ENCODE data around the gene FMO5. TPM values are rescaled to one million over a fixed set of nuclear protein-coding genes. Genes with fewer than 3 reads are reported as not detected.

FMO5 gene
- total RNA-seq (1 to 10 TPM in 1 of 2 experiments, under 1 TPM in 1; 0.91 to 1.2 TPM), polyA plus RNA-seq (under 1 TPM; 0.16 to 0.43 (median 0.22) TPM), total RNA-seq (0 to 1.8 (median 0.67) reads per million in 6 experiments)

- peak; percentile 98 to 99 for ATAC-seq
- peaks cover 10 to 22% (median 18%) of the 10 kb centered on the region in 4 donors for H3K4me1 Mint-ChIP-seq
- POLR2A ChIA-PET: interaction anchor here (1.1 to 1.7 kb wide), 3 partner anchors 10 to 52 kb away, joined by 5 to 7 read pairs (median 6); partner anchors contain the start of gene CHD1L
Observed at GRCh38 chr1:147225193-147225730, at the start of gene FMO5. TSS of gene FMO5 (minus strand) at chr1:147225339. CDS start at chr1:147225029, 310 bp downstream.

GRCh38 chr1:147273409-147274336, 48.5 kb upstream of the FMO5 start:
- POLR2A ChIA-PET: no interaction called here

More at GRCh38 chr1:147225193-147225730, at the start of gene FMO5:
- peak; percentile 15 to 68 (median 38) for DNase-seq
- H3K27me3 Mint-ChIP-seq: no peaks in the 10 kb centered on the region
- no peaks in the 10 kb centered on the region for H3K36me3 Mint-ChIP-seq
- no peaks in the 10 kb centered on the region for H3K9me3 Mint-ChIP-seq
- H3K4me3 Mint-ChIP-seq: peak within 1 kb of the TSS; percentile 92 to 98 (median 96)
- peak within 1 kb of the TSS; percentile 41 to 95 (median 87) for H3K27ac Mint-ChIP-seq

GRCh38 chr1:147272042-147272441, 46.9 kb upstream of the FMO5 start:
- H3K4me3 Mint-ChIP-seq: no peak overlapping the region
- peaks cover 0 to 90% (median 52%) of the 10 kb centered on the region in 3 donors for H3K36me3 Mint-ChIP-seq
- DNase-seq (no peak), ATAC-seq (no peak)
- POLR2A ChIA-PET: no interaction called here
- H3K9me3 Mint-ChIP-seq: no peaks in the 10 kb centered on the region
- no peaks in the 10 kb centered on the region for H3K27me3 Mint-ChIP-seq
- no peak overlapping the region for H3K27ac Mint-ChIP-seq
- peaks cover 0 to 3% (median 0%) of the 10 kb centered on the region in 4 donors for H3K4me1 Mint-ChIP-seq

More at GRCh38 chr1:147273409-147274336, 48.5 kb upstream of the FMO5 start:
- H3K27me3 Mint-ChIP-seq: no peaks in the 10 kb centered on the region
- peaks cover 0 to 3% (median 1%) of the 10 kb centered on the region in 4 donors for H3K4me1 Mint-ChIP-seq
- H3K4me3 Mint-ChIP-seq: no peak overlapping the region
- H3K36me3 Mint-ChIP-seq: peaks cover 0 to 83% (median 52%) of the 10 kb centered on the region in 3 donors
- H3K27ac Mint-ChIP-seq: no peak overlapping the region
- ATAC-seq: peak in 1 of 2 donors; percentile 41
- no peaks in the 10 kb centered on the region for H3K9me3 Mint-ChIP-seq
- peak in 7 of 10 donors; percentile 3 to 47 (median 30) for DNase-seq

- Mint-ChIP-seq H3K27me3 (no peaks in the 10 kb centered on the region), H3K36me3 (peaks cover 0 to 90% (median 50%) of the 10 kb centered on the region in 3 donors), H3K27ac (no peak overlapping the region)
Observed at GRCh38 chr1:147270721-147271120, 45.6 kb upstream of the FMO5 start.

GRCh38 chr1:147267711-147268110, 42.6 kb upstream of the FMO5 start:
- Mint-ChIP-seq H3K27ac (peak overlapping the region in 1 of 10 donors; percentile 12), H3K4me3 (no peak overlapping the region), H3K9me3 (no peaks in the 10 kb centered on the region), H3K27me3 (no peaks in the 10 kb centered on the region), H3K36me3 (peaks cover 0 to 97% (median 42%) of the 10 kb centered on the region in 3 donors), H3K4me1 (no peaks in the 10 kb centered on the region)
- ATAC-seq (no peak), DNase-seq (no peak)
- POLR2A ChIA-PET: no interaction called here

More at GRCh38 chr1:147270721-147271120, 45.6 kb upstream of the FMO5 start:
- H3K4me1 Mint-ChIP-seq: peaks cover 0 to 3% (median 0%) of the 10 kb centered on the region in 4 donors
- H3K9me3 Mint-ChIP-seq: no peaks in the 10 kb centered on the region
- POLR2A ChIA-PET: no interaction called here
- no peak for ATAC-seq
- no peak overlapping the region for H3K4me3 Mint-ChIP-seq
- DNase-seq: no peak

GRCh38 chr1:147266381-147266780, 41.2 kb upstream of the FMO5 start:
- H3K9me3 Mint-ChIP-seq: no peaks in the 10 kb centered on the region

GRCh38 chr1:147264158-147264768, 39.1 kb upstream of the FMO5 start:
- no peaks in the 10 kb centered on the region for H3K4me1 Mint-ChIP-seq
- H3K9me3 Mint-ChIP-seq: no peaks in the 10 kb centered on the region
- peaks cover 10 to 95% (median 44%) of the 10 kb centered on the region in 3 donors for H3K36me3 Mint-ChIP-seq
- POLR2A ChIA-PET: no interaction called here
- DNase-seq (no peak), ATAC-seq (no peak)
- H3K4me3 Mint-ChIP-seq: no peak overlapping the region
- no peaks in the 10 kb centered on the region for H3K27me3 Mint-ChIP-seq
- no peak overlapping the region for H3K27ac Mint-ChIP-seq

More at GRCh38 chr1:147266381-147266780, 41.2 kb upstream of the FMO5 start:
- POLR2A ChIA-PET: no interaction called here
- H3K36me3 Mint-ChIP-seq: peaks cover 0 to 95% (median 37%) of the 10 kb centered on the region in 3 donors
- ATAC-seq: no peak
- no peak for DNase-seq
- no peak overlapping the region for H3K27ac Mint-ChIP-seq
- no peaks in the 10 kb centered on the region for H3K27me3 Mint-ChIP-seq
- H3K4me3 Mint-ChIP-seq: no peak overlapping the region
- no peaks in the 10 kb centered on the region for H3K4me1 Mint-ChIP-seq

- POLR2A ChIA-PET: no interaction called here
- Mint-ChIP-seq H3K9me3 (no peaks in the 10 kb centered on the region), H3K4me3 (no peak overlapping the region), H3K4me1 (peaks cover 0 to 2% (median 0%) of the 10 kb centered on the region in 4 donors), H3K27ac (no peak overlapping the region), H3K36me3 (peaks cover 13 to 82% (median 28%) of the 10 kb centered on the region in 3 donors), H3K27me3 (no peaks in the 10 kb centered on the region)
- DNase-seq: no peak
- ATAC-seq: no peak
Observed at GRCh38 chr1:147260956-147261355, 35.8 kb upstream of the FMO5 start.

- DNase-seq: no peak
- POLR2A ChIA-PET: no interaction called here
- H3K36me3 Mint-ChIP-seq: peaks cover 0 to 38% (median 23%) of the 10 kb centered on the region in 3 donors
- no peaks in the 10 kb centered on the region for H3K9me3 Mint-ChIP-seq
- no peaks in the 10 kb centered on the region for H3K27me3 Mint-ChIP-seq
- H3K4me3 Mint-ChIP-seq: no peak overlapping the region
- H3K27ac Mint-ChIP-seq: no peak overlapping the region
- ATAC-seq: no peak
- peaks cover 22 to 45% (median 28%) of the 10 kb centered on the region in 4 donors for H3K4me1 Mint-ChIP-seq
Observed at GRCh38 chr1:147252540-147252939, 27.4 kb upstream of the FMO5 start.

- peak overlapping the region in 3 of 10 donors; percentile 1 to 12 (median 3) for H3K27ac Mint-ChIP-seq
- H3K4me1 Mint-ChIP-seq: peaks cover 38 to 70% (median 61%) of the 10 kb centered on the region in 4 donors
- H3K4me3 Mint-ChIP-seq: peak overlapping the region in 4 of 10 donors; percentile 12 to 43 (median 38)
- ATAC-seq: no peak
- H3K27me3 Mint-ChIP-seq: no peaks in the 10 kb centered on the region
- DNase-seq: no peak
- peaks cover 0 to 8% (median 0%) of the 10 kb centered on the region in 3 donors for H3K36me3 Mint-ChIP-seq
- no peaks in the 10 kb centered on the region for H3K9me3 Mint-ChIP-seq
- POLR2A ChIA-PET: no interaction called here
Observed at GRCh38 chr1:147247656-147248238, 22.6 kb upstream of the FMO5 start.

- H3K36me3 Mint-ChIP-seq: peaks cover 0 to 2% (median 0%) of the 10 kb centered on the region in 3 donors
- H3K4me3 Mint-ChIP-seq: peak overlapping the region in 7 of 10 donors; percentile 1 to 53 (median 36)
- ATAC-seq: no peak
- no peak for DNase-seq
- H3K4me1 Mint-ChIP-seq: peaks cover 37 to 69% (median 61%) of the 10 kb centered on the region in 4 donors
- H3K9me3 Mint-ChIP-seq: no peaks in the 10 kb centered on the region
- POLR2A ChIA-PET: no interaction called here
- peak overlapping the region in 2 of 10 donors; percentile 3 to 66 for H3K27ac Mint-ChIP-seq
- no peaks in the 10 kb centered on the region for H3K27me3 Mint-ChIP-seq
Observed at GRCh38 chr1:147246910-147247655, 21.9 kb upstream of the FMO5 start.
